H9 (cell line): ENCODE measurements around the gene JUNB. TPM values are rescaled to one million over a fixed set of nuclear protein-coding genes. Genes with fewer than 3 reads are reported as not detected.

ENCODE experiments used
- DNase-seq: peaks from one replicate; pipeline ENCODE4 v3.0.0-alpha.2; 2017
- H2AFZ ChIP-seq: one replicate; pipeline ENCODE4 v1.6.1; 2013; ENCODE audit warnings: mild to moderate bottlenecking, low read length, control low read depth, moderate library complexity
- H2AK5ac ChIP-seq: 2 replicates; pipeline ENCODE4 v1.6.1; 2013; ENCODE audit warnings: low read length, control low read depth, mixed read lengths; ENCODE audit not compliant: insufficient read length
- H2BK120ac ChIP-seq: one replicate; pipeline ENCODE4 v1.6.1; 2013; ENCODE audit warnings: low read depth, mild to moderate bottlenecking, low read length, control low read depth, inconsistent platforms; ENCODE audit not compliant: poor library complexity, severe bottlenecking
- H2BK12ac ChIP-seq: 2 replicates; pipeline ENCODE4 v1.6.1; 2013; ENCODE audit warnings: low read length, control low read depth, mixed read lengths, low read depth; ENCODE audit not compliant: insufficient read length
- H2BK15ac ChIP-seq: 2 replicates; pipeline ENCODE4 v1.6.1; 2013; ENCODE audit warnings: low read depth, low read length, control low read depth
- H2BK20ac ChIP-seq: one replicate; pipeline ENCODE4 v1.6.1; 2013; ENCODE audit warnings: low read depth, mild to moderate bottlenecking, low read length, control low read depth, inconsistent platforms; ENCODE audit not compliant: poor library complexity, severe bottlenecking
- H2BK5ac ChIP-seq: 2 replicates; pipeline ENCODE4 v1.6.1; 2013; ENCODE audit warnings: low read length, control low read depth, mixed read lengths; ENCODE audit not compliant: insufficient read length
- H3K14ac ChIP-seq: 2 replicates; pipeline ENCODE4 v1.6.1; 2013; ENCODE audit warnings: low read length, control low read depth; ENCODE audit not compliant: insufficient read depth
- H3K18ac ChIP-seq: 2 replicates; pipeline ENCODE4 v1.6.1; 2013; ENCODE audit warnings: low read depth, mild to moderate bottlenecking, mixed read lengths, low read length, control low read depth; ENCODE audit not compliant: insufficient read length
- H3K23ac ChIP-seq: 2 replicates; pipeline ENCODE4 v1.6.1; 2013; ENCODE audit warnings: low read length, control low read depth, mixed read lengths, low read depth; ENCODE audit not compliant: insufficient read length
- H3K23me2 ChIP-seq: 2 replicates; pipeline ENCODE4 v1.6.1; 2013; ENCODE audit warnings: low read depth, mild to moderate bottlenecking, mixed read lengths, low read length, control low read depth; ENCODE audit not compliant: insufficient read length, poor library complexity, severe bottlenecking
- H3K27ac ChIP-seq: 2 replicates; pipeline ENCODE4 v1.5.1; 2013; ENCODE audit warnings: low read length, control low read depth, mixed read lengths, low read depth; ENCODE audit not compliant: insufficient read length
- H3K27me3 ChIP-seq: 2 replicates; pipeline ENCODE4 v1.6.1; 2013; ENCODE audit warnings: low read length, control low read depth, inconsistent platforms; ENCODE audit not compliant: insufficient read depth
- H3K4ac ChIP-seq: 2 replicates; pipeline ENCODE4 v1.6.1; 2013; ENCODE audit warnings: low read depth, mild to moderate bottlenecking, control low read depth, inconsistent platforms, low read length, moderate library complexity
- H3K4me1 ChIP-seq: 2 replicates; pipeline ENCODE4 v1.6.1; 2013; ENCODE audit warnings: low read length, control low read depth, inconsistent platforms; ENCODE audit not compliant: insufficient read depth
- H3K4me2 ChIP-seq: 2 replicates; pipeline ENCODE4 v1.6.1; 2013; ENCODE audit warnings: low read length, control low read depth, mixed read lengths; ENCODE audit not compliant: insufficient read length, insufficient read depth
- H3K56ac ChIP-seq: 2 replicates; pipeline ENCODE4 v1.6.1; 2013; ENCODE audit warnings: low read depth, mild to moderate bottlenecking, mixed read lengths, low read length, control low read depth; ENCODE audit not compliant: insufficient read length
- H3K79me1 ChIP-seq: 2 replicates; pipeline ENCODE4 v1.6.1; 2013; ENCODE audit warnings: low read depth, mild to moderate bottlenecking, moderate library complexity, low read length, control low read depth, inconsistent platforms; ENCODE audit not compliant: insufficient read depth, poor library complexity, severe bottlenecking
- H3K79me2 ChIP-seq: 2 replicates; pipeline ENCODE4 v1.6.1; 2013; ENCODE audit warnings: low read length, control low read depth, inconsistent platforms; ENCODE audit not compliant: insufficient read depth
- H3K9ac ChIP-seq: 2 replicates; pipeline ENCODE4 v1.6.1; 2013; ENCODE audit warnings: low read length, control low read depth, mixed read lengths; ENCODE audit not compliant: insufficient read length; ENCODE audit errors: extremely low read depth
- H3K9me3 ChIP-seq: one replicate; pipeline ENCODE4 v1.6.1; 2013; ENCODE audit warnings: low read depth, low read length, inconsistent platforms; ENCODE audit not compliant: control insufficient read depth
- H3T11ph ChIP-seq: one replicate; pipeline ENCODE4 v1.6.1; 2013; ENCODE audit warnings: mild to moderate bottlenecking, low read length, control low read depth, inconsistent platforms
- H4K20me1 ChIP-seq: one replicate; pipeline ENCODE4 v1.6.1; 2013; ENCODE audit not compliant: control insufficient read depth, insufficient read length, insufficient read depth
- H4K5ac ChIP-seq: 2 replicates; pipeline ENCODE4 v1.6.1; 2013; ENCODE audit warnings: low read depth, mild to moderate bottlenecking, mixed read lengths, low read length, control low read depth; ENCODE audit not compliant: insufficient read length
- H4K8ac ChIP-seq: replicated peaks from 2 replicates; pipeline ENCODE4 v1.6.1; 2013; ENCODE audit warnings: low read length, control low read depth, mixed read lengths, low read depth; ENCODE audit not compliant: insufficient read length
- H4K91ac ChIP-seq: 2 replicates; pipeline ENCODE4 v1.6.1; 2013; ENCODE audit warnings: low read depth, mild to moderate bottlenecking, moderate library complexity, mixed read lengths, low read length, control low read depth; ENCODE audit not compliant: insufficient read length
- H3K27ac Mint-ChIP-seq, 3 experiments: 2 replicates in 2 of 3; 3 replicates in 1 of 3; pipeline ENCODE4 v1.8.0; 2020 to 2021; ENCODE audit warnings: mixed read lengths in 3 of 3, mild to moderate bottlenecking in 1 of 3, moderate library complexity in 1 of 3
- H3K27me3 Mint-ChIP-seq: 2 replicates; pipeline ENCODE4 v1.8.0; 2021; ENCODE audit warnings: low read depth, mild to moderate bottlenecking, moderate library complexity, mixed read lengths
- H3K36me3 Mint-ChIP-seq, 3 experiments: 2 replicates in 2 of 3; 3 replicates in 1 of 3; pipeline ENCODE4 v1.8.0; 2020 to 2021; ENCODE audit warnings: low read depth in 3 of 3, mixed read lengths in 3 of 3; ENCODE audit not compliant: insufficient read depth in 1 of 3
- H3K4me1 Mint-ChIP-seq, 2 experiments: 2 replicates each; pipeline ENCODE4 v1.8.0; 2020; ENCODE audit warnings: mixed read lengths in 2 of 2
- H3K4me3 Mint-ChIP-seq, 2 experiments: 2 replicates in 1 of 2; 3 replicates in 1 of 2; pipeline ENCODE4 v1.8.0; 2020 to 2021; ENCODE audit warnings: mild to moderate bottlenecking in 2 of 2, mixed read lengths in 2 of 2, moderate library complexity in 1 of 2
- H3K9me3 Mint-ChIP-seq, 2 experiments: 2 replicates in 1 of 2; 3 replicates in 1 of 2; pipeline ENCODE4 v1.8.0; 2020; ENCODE audit warnings: mild to moderate bottlenecking in 2 of 2, mixed read lengths in 2 of 2, moderate library complexity in 1 of 2
- CTCF ChIP-seq: fragments of 200-600 bp; sonication (generic); conservative IDR thresholded peaks from 3 replicates; pipeline ENCODE4 v1.8.0; 2021; ENCODE audit warnings: antibody characterized with exemption, mild to moderate bottlenecking
- WGBS: extraction: QIAGEN DNeasy Blood & Tissue Kit; methylation state at CpG from one replicate; pipeline ENCODE4 v1.1.7; 2013; ENCODE audit warnings: missing lambda C conversion rate, low lambda C conversion rate, mixed read lengths; ENCODE audit not compliant: insufficient read length; ENCODE audit errors: extremely low coverage; 5-methylcytosine and 5-hydroxymethylcytosine counted together
- total RNA-seq: library from RNA; stranded (reverse); gene quantifications from 2 replicates; pipeline ENCODE4 v1.2.1, GENCODE V29; 2021

Gene JUNB
- total RNA-seq, 1 experiment from 2014 or later: 15.9 TPM

- Histone ChIP-seq H3K79me1 (no peaks in the 10 kb centered on the region), H2BK15ac (no peak overlapping the region), H2BK5ac (no peak overlapping the region), H4K20me1 (no peaks in the 10 kb centered on the region), H2AFZ (no peak overlapping the region), H4K8ac (no peak overlapping the region), H2BK20ac (no peak overlapping the region), H3K27me3 (no peaks in the 10 kb centered on the region), H2BK120ac (no peak overlapping the region), H3T11ph (no peak overlapping the region), H3K14ac (no peak overlapping the region), H3K4me1 (no peaks in the 10 kb centered on the region), H4K5ac (no peak overlapping the region), H3K9me3 (no peaks in the 10 kb centered on the region), H3K23me2 (peaks cover 6% of the 10 kb centered on the region), H3K9ac (no peak overlapping the region), H3K79me2 (no peaks in the 10 kb centered on the region), H3K4ac (no peak overlapping the region), H3K23ac (no peak overlapping the region), H3K27ac (no peak overlapping the region), H2AK5ac (no peak overlapping the region), H4K91ac (no peak overlapping the region), H2BK12ac (no peak overlapping the region), H3K4me2 (no peak overlapping the region), H3K18ac (no peak overlapping the region), H3K56ac (no peak overlapping the region)
- H3K27me3 Mint-ChIP-seq: peaks cover 42% of the 10 kb centered on the region
- WGBS: no CpG with 5 or more reads among the region's 19 CpGs
- peaks cover 15 to 17% of the 10 kb centered on the region in 2 experiments for H3K4me1 Mint-ChIP-seq
- no peak overlapping the region for H3K27ac Mint-ChIP-seq
- no peak for TF ChIP-seq CTCF
- H3K9me3 Mint-ChIP-seq: peaks cover 0 to 3% of the 10 kb centered on the region in 2 experiments; a peak in 2 of 5 replicates
- DNase-seq: no peak
- peak overlapping the region in 1 of 2 experiments; percentile 27; a peak in 1 of 5 replicates for H3K4me3 Mint-ChIP-seq
- peaks cover 3 to 5% (median 3%) of the 10 kb centered on the region in 3 experiments; a peak in 4 of 7 replicates for H3K36me3 Mint-ChIP-seq
Measured at GRCh38 chr19:12756150-12756883, 35.0 kb upstream of the JUNB start.
